ENCODE data around the gene SPATS1.

- TF ChIP-seq CTCF (IDR thresholded peaks at IDR 0.05) (no peak), POLR2A (IDR thresholded peaks at IDR 0.05) (no peak)
Observed at GRCh38 chr6:44342489-44342888, at the start of gene SPATS1.

All from heart left ventricle (tissue), 13 donors.